K562 (cell line): ENCODE measurements around the gene NUP153. TPM values are rescaled to one million over a fixed set of nuclear protein-coding genes. Genes with fewer than 3 reads are reported as not detected.

Experiments
- AFF4 ChIP-seq: sonication (generic); formaldehyde crosslinking; IDR thresholded peaks from 2 replicates; pipeline ENCODE4 v1.8.0; 2023; ENCODE audit warnings: mild to moderate bottlenecking, missing genetic modification reagents
- E2F1 ChIP-seq: sonication (generic); formaldehyde crosslinking; IDR thresholded peaks from 2 replicates; pipeline ENCODE4 v1.8.1; 2023; ENCODE audit warnings: mild to moderate bottlenecking, missing genetic modification reagents, moderate library complexity
- FOXK1 ChIP-seq: sonication (generic); formaldehyde crosslinking; IDR thresholded peaks from 2 replicates; pipeline ENCODE4 v1.8.0; 2022; ENCODE audit warnings: missing genetic modification reagents, mild to moderate bottlenecking, borderline replicate concordance
- FOXM1 ChIP-seq, 2 experiments: fragments of 450-650 bp in 1 of 2; sonication (generic) in 1 of 2; formaldehyde crosslinking in 1 of 2; IDR thresholded peaks; 2 replicates each; pipeline versions ENCODE4 v1.6.1 to v1.9.0; 2017 to 2022; ENCODE audit warnings: low read depth in 2 of 2, mild to moderate bottlenecking in 2 of 2, missing genetic modification reagents in 1 of 2, moderate library complexity in 1 of 2
- MAZ ChIP-seq, 2 experiments: fragments of 450-650 bp in 1 of 2; sonication (generic) in 1 of 2; formaldehyde crosslinking; IDR thresholded peaks in 1 of 2; conservative IDR thresholded peaks in 1 of 2; 2 replicates each; pipeline versions ENCODE4 v1.4.0 to v1.5.0; 2020; ENCODE audit warnings: mild to moderate bottlenecking in 1 of 2, missing genetic modification reagents in 1 of 2
- MCM2 ChIP-seq: fragments of 450-650 bp; IDR thresholded peaks from 2 replicates; pipeline ENCODE4 v1.6.1; 2017; ENCODE audit warnings: low read depth, mild to moderate bottlenecking
- MXI1 ChIP-seq: IDR thresholded peaks from 2 replicates; pipeline ENCODE4 v1.6.1; 2011; ENCODE audit warnings: low read depth, mild to moderate bottlenecking, improper control_type of control experiment, low read length
- NCOA2 ChIP-seq, 2 experiments: fragments of 450-650 bp; IDR thresholded peaks; 2 replicates each; pipeline ENCODE4 v1.6.1; 2018; ENCODE audit warnings: mild to moderate bottlenecking in 2 of 2, moderate library complexity in 1 of 2; ENCODE audit not compliant: partially characterized antibody in 2 of 2
- RBM34 ChIP-seq: fragments of 200-400 bp; formaldehyde crosslinking; IDR thresholded peaks from 2 replicates; pipeline ENCODE4 v1.6.1; 2018; ENCODE audit warnings: low read length, borderline replicate concordance; ENCODE audit not compliant: insufficient read depth
- SMAD3 ChIP-seq: fragments of 450-650 bp; formaldehyde crosslinking; conservative IDR thresholded peaks from 2 replicates; pipeline ENCODE4 v1.4.0; 2020; ENCODE audit warnings: mild to moderate bottlenecking
- SP1 ChIP-seq: sonication (generic); formaldehyde crosslinking; IDR thresholded peaks from 2 replicates; pipeline ENCODE4 v1.8.1; 2022; ENCODE audit warnings: mild to moderate bottlenecking, missing genetic modification reagents
- TRIM24 ChIP-seq, 2 experiments: fragments of 450-650 bp; IDR thresholded peaks; 2 replicates each; pipeline ENCODE4 v1.6.1; 2016
- ZBTB33 ChIP-seq: sonication (generic); formaldehyde crosslinking; IDR thresholded peaks from 2 replicates; pipeline ENCODE4 v1.8.1; 2023; ENCODE audit warnings: mild to moderate bottlenecking, missing genetic modification reagents
- ZNF511 ChIP-seq: sonication (generic); formaldehyde crosslinking; IDR thresholded peaks from 2 replicates; pipeline ENCODE4 v1.8.0; 2022; ENCODE audit warnings: mild to moderate bottlenecking, missing genetic modification reagents
- polyA plus RNA-seq, 8 experiments: library from polyadenylated mRNA; depleted of rRNA in 4 of 8; stranded (reverse) in 5 of 8; unstranded in 3 of 8; fragments of >200 nt; fragmentation: Nextera tagmentation in 2 of 8; fragmentation: Illumina TruSeq in 1 of 8; extraction: Ambion mirVana in 2 of 8; extraction: Trizol in 1 of 8; gene quantifications; 2 replicates each; pipeline versions ENCODE4 v1.2.1 to v1.2.3, GENCODE V29; 2011 to 2014; ENCODE audit warnings: inconsistent platforms in 1 of 8, missing spikeins in 1 of 8
- total RNA-seq, 7 experiments: library from RNA; depleted of rRNA in 6 of 7; stranded (reverse); fragments of >200 nt in 6 of 7; fragmentation: Illumina TruSeq in 2 of 7; extraction: Trizol in 2 of 7; gene quantifications; 2 replicates each; pipeline versions ENCODE4 v1.2.1 to v1.2.3, GENCODE V29; 2011 to 2021; ENCODE audit warnings: low replicate concordance in 1 of 7

The NUP153 gene
- total and polyA plus RNA-seq, 9 of the 15 experiments (the other 6 are each of a cell fraction or from before 2014, with no cell fraction given) = 21.9 to 110 (median 84.8) TPM

GRCh38 chr6:17705778-17706579, 746 bp downstream of the NUP153 start (continued):
- TF ChIP-seq AFF4 (CRISPR knock-in tag) (peak; percentile 97), ZBTB33 (peak; percentile 49), NCOA2 (IDR thresholded peaks at IDR 0.05; ENCODE audit: partially characterized antibody in 2 of 2) (no peak), RBM34 (0 out of 2 replicates have a peak, but pooled peaks have one; percentile 30), TRIM24 (IDR thresholded peaks at IDR 0.05) (peak; percentile 37 to 62; a peak in 3 of 4 replicates), MAZ (CRISPR knock-in tag; conservative IDR thresholded peaks at IDR 0.05 in 1 of 2, IDR thresholded peaks at IDR 0.05 in 1 of 2) (peak; percentile 8 to 71; a peak in 2 of 4 replicates), SMAD3 (CRISPR knock-in tag) (no peak), FOXK1 (CRISPR knock-in tag) (peak; percentile 78; the same call in 1 of the 2 replicates), E2F1 (CRISPR knock-in tag) (peak; percentile 72), MXI1 (peak; percentile 79), MCM2 (no peak), SP1 (CRISPR knock-in tag) (no peak; the same call in 1 of the 2 replicates), ZNF511 (CRISPR knock-in tag) (peak; percentile 92), FOXM1 (IDR thresholded peaks at IDR 0.05; ENCODE audit: low read depth) (peak; percentile 12; the same call in 1 of the 2 replicates), FOXM1 (CRISPR knock-in tag; IDR thresholded peaks at IDR 0.05; ENCODE audit: low read depth) (peak; percentile 89)
